Hippocampal formation (tissue), 2 donors: ENCODE results near the gene ALKBH6.
"Not testable (repeated sequence)": the region's sequence is repeated elsewhere in the genome, so short reads cannot be mapped to it uniquely, and the experiment has no call there.

Experiments used
- DNase-seq, 2 donors: peaks; one replicate each; lab custom pipeline; 2025; lab: John Stamatoyannopoulos, UW

The ALKBH6 gene

DNA sequence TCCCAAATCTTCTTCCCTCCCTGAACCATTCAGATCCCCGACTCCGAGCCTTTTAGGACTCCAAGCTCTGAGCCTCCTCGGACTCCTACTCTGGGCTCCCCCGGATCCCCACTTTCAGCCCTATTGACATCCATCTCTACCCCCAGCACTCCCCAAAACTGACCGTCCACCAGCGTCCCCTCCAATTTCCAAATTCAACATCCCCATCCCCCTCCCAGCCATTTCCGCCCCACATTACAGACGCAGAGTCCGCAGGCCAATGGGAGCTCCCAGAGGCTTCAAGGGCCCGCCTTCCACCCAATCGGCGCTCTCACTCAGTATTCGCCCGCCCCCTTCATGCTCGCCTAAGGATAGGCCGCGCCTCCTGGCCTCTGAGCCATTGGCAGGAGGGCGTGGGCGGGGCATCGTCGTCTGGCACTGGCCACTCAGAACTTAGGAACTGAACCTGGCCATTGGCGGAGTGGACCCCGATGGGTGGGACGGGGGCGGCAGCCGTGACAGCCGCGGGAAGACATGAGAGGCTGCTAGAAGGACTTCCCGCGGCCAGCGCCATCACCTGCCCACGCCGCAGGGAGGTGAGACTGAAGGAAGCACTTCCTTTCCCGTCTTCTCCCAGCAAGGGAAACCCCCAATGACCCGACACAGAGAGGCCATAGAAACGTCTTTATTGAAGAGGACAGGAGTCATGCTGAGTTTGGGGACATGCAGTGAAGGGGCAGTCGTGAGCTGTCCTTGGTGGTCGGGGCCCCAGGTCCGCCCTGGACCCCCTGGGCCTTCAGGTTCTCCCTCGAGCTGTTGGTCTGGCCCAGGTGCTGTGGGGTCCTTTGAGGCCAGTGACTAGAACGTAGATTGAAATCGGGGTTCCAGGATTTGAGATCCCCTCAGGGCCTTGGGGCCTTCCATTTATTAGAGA lies at the start of gene ALKBH6:
TSS of gene ALKBH6 (minus strand) at position 202 of the 913 bp plus-strand sequence. CDS start 816 bp downstream, outside the sequence.
- peak; percentile 99 for DNase-seq

DNA sequence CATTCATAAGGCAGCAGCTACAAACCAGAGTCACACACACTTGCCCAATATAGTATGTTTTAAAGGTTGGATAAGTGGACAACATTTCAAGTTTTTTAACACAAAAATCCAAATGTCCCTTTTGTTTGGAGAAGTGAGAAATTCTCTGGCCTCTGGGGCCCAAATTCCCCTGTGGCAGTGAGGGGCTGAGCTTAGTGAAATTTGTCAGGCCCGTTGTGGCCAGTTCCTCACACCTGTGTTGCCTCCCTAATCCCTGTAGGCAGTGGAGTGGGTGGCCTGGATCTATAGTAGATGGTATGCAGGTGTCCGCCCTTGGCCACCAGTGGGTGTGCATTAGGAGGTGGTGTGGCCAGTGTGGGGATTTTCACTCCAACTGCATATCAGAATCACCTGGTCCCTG lies 47.4 kb upstream of the ALKBH6 start:
- DNase-seq: no peak

DNA sequence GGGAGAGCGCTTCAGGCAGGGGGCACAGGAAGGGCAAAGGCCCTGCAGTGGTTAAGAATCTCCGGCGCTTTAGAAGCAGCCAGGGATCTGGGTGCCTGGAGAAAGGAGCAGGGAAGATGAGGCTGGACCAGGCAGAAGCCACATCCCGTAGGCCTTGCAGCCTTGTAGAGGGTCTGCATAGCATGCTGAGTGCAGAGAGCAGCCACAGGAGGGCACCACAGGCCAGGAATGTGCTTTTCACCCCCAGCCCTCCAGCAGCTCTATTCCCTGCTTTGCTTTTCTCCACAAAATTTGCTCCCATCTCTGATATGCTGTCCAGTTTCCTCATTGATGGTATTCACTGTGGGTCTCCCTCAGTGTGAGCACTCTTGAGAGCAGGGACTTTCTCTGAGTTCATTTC lies 46.4 kb upstream of the ALKBH6 start:
- DNase-seq: peak; percentile 64

DNA sequence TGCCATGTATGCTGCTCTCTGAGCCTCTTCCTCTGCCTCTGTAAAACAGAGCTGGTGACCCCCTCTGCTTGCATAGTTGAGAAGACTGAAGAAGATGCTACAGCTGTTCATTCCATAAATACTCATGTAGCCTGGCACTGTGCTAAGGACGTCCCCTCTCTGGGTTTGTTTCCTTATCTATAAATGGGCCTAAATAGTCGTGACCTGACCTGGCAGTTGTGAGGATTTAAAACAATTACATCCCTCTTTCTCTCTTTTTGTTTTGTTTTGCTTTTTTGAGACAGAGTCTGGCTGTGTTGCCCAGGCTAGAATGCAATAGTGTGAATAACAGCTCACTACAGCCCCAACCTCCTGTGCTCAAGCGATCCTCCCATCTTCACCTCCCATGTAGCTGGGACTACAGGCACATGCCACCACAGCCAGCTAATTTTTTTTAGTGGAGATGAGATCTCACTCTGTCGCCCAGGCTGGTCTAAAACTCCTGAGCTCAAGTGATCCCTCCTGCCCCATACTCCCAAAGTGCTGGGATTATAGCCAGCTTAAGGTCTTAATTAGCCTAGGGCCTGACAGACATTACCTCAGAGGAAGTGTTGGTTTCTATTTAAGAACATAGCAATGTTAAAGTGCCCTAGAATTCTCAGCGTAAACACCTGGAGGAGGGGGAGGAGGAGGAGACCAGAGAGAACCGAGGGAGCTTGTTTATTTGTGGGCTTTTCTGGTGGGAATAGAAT lies 45.3 kb upstream of the ALKBH6 start:
- no peak for DNase-seq

DNA sequence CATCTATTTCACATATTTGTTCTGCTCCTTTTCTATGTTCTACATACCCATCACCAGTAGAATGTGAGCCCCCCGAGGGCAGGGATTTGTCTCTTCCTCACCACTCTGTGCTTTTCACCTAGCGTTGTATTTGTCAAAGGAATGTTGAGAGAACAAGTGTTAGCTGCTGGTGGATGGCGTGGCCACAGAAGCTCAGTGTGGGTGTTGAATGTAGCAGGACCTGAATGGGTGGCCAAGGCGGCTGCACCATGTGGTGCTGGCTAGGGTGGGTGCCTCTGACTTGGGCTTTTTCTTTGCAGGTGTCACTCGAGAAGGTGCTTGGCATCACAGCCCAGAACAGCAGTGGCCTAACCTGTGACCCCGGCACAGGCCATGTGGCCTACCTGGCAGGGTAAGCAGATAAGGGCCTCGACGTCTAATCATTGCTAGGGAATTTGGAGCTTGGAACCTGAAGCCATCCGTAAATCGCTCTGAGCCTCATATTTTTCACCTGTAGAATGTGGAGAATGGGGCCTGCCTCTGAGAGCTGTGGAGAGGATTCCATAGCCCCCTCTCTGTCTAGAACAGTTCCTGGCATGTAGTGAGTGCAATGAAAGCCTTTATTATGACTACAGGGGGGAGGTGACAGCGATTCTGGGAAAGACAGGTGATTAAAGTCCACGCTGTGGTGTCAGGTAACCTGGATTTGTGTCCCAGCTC lies 44.6 kb upstream of the ALKBH6 start:
- no peak for DNase-seq

DNA sequence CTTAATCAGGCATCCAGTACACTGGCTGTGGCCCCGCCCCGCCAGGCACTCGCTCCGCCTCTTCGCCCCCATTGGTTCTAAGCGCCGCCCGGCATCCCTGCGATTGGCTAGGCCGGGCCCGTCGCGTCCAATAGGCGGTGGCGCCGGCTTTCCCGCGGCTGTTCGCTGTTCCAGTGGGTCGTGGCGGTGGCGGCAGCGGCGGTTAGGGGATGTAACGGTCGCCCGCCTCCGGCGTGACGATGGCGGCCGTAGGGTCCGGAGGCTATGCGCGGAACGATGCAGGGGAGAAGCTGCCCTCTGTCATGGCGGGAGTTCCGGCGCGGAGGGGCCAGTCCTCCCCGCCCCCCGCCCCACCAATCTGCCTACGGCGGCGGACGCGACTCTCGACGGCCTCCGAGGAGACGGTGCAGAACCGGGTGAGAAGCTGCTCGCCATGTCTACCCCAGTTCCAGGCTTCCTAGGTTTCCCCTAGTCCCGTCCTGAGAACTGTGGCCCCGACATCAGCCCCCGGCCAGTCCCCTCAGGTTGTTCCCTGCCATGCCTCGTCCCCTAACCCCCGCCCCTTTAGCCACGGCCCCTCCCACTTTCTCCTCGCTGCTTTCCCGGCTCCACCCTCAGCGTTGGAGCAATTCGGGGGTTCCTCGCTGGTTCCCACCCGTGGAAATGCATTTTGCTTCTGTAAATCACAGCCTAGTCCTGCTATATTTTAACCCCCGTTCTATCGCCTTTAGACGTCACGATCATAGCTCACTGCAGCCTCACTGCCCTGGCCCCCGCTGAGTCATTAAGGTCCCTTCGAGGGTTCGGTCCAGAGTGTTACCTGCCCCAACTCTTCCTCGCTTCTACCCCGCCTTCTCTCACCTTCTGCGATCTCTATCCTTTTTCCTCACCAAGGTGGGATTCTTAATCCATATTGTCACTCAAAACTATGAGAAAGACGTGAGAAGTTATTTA lies 41.0 kb upstream of the ALKBH6 start, which contains the start of gene WDR62:
TSS of gene WDR62 (plus strand) at position 165 of the 954 bp plus-strand sequence. CDS start at position 240, 75 bp downstream.
- peak; percentile 95 to 96 for DNase-seq

DNA sequence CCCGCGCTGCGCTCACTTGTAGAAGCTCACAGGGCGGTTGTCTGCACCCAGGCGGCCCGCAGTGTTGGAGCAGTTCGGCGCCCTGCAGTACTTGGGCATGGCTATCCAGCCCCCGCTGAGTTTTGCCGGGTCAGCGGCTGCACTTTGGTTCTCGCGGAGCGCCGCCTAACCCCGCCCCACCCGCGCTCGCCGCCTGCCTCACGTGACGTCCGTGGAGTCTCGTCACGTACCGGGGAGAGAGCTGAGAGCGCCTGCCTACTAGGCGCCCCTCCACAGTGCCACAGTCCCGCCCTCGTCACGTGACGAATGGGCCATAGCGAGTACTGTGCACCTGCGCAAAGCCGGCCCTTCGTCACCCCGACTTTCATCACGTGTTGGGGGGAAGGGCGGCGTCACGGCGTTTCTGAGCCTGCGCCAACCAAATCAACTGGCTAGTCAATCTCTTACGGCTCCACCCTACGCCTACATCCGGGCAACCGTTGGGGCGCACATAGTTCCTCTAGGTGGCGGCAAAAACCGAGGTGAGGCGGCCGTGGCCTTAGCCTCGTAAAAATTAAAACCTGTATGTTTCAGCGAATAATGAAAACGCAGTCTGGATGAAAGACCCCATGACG lies 40.2 kb upstream of the ALKBH6 start, which contains the start of gene THAP8:
TSS of gene THAP8 (minus strand) at position 167 of the 614 bp plus-strand sequence. CDS start at position 99, 68 bp downstream.
- peak; percentile 97 to 99 for DNase-seq

DNA sequence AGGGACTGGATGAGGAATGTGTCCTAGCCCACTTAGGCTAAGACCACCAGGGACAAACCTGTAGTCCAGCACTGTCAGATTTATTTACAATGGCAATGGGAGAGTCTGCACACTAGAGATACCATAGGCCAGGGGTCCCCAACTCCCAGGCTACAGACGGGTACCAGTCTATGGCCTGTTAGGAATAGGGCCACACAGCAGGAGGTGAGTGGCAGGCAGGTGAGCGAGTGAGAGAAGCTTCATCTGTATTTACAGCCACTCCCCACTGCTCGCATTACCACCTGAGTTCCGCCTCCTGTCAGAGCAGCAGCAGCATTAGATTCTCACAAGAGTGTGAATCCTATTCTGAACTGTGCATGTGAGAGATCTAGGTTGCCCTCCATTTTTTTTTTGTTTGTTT lies 37.6 kb upstream of the ALKBH6 start:
- DNase-seq: no peak

DNA sequence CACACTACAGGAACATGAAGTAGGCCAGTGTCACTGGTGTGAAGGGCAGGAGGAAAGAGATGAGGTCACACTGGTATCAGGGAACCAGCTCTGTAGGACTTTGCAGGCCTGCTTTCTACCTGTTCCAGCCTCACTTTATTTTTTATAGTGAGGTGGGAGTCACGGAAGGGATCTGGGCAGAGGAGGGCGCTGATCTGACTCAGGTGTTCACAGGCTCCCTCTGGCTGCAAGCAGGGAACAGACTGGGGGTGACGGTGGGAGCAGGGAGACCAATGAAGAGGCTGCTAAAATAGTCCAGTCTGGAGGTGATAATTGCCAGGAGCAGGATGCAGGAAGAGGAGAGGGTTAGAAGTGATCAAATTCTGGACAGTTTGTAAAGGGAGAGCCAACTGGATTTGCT lies 37.2 kb upstream of the ALKBH6 start:
- no peak for DNase-seq

DNA sequence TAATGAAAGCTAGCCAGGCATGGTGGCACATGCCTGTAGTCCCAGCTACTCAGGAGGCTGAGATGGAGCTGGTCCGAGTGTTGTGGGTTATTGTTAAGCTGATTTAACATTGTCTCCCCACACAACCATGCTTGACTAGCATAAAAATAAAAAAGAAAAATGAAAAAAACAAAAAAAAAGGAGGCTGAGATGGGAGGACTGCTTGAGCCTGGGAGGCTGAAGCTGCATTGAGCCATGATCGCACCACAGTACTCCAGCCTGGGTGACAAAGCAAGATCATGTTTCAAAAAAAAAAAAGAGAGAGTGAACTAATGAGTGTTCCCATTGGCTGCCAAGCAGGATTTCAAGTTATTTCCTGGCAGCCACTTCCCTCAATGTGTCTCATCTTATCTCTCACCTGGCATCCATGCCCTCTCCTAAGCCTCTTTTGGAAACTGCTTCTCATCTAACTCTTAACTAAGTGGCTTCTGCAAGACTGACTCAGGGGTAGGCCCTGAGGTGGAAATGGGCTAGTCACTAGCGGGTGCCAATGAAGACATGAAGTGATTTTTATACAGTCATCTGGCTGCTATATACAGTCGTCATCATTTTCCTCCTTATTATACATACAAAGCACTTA lies 35.2 kb upstream of the ALKBH6 start:
- no peak for DNase-seq

DNA sequence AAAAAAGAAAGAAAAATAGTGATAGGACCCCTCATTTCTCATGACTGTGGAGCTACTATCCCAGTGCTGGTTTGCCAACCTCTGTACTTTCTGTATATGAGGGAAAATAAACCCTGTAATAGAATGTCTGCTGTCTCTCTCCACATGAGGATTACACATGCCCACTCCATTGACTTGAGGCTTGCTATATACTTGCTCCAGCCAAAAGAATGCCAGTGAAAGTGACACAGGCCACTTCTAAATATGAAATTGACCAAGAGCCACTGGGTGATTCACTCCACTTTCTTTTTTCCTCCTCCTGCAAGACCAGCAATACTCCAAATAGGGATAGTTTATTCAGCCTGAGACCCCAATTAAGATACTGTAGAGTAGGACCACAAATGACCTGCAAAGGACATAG lies 33.8 kb upstream of the ALKBH6 start:
- no peak for DNase-seq

DNA sequence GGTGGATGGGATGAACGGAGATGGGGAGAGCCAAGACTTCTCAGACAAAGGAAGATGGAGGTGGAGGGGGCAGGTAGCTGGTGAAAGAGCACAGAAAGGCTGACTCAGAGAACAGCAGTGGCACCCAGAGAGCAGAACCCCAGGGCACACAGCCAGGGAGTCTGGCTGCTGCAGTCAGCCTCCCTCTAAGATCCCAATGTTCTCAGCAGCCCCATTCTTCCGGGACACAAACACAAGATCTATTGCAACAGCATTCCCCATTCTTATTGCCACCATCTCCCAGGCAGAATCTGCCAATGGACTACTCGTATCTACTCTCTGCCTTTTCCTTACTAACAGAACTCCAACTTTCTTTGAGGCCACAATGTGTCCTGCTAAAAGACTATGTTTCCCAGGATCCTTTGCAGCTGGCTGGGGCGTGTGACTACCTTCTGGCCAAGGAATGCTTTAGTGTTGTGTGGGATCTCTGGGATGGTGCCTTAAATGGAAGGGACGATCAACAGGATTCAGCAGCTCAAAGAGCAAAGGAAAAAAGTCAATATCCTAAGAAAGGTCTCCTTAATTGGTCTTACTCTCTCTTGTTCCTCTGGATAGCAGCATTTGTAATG lies 32.5 kb upstream of the ALKBH6 start:
- no peak for DNase-seq

DNA sequence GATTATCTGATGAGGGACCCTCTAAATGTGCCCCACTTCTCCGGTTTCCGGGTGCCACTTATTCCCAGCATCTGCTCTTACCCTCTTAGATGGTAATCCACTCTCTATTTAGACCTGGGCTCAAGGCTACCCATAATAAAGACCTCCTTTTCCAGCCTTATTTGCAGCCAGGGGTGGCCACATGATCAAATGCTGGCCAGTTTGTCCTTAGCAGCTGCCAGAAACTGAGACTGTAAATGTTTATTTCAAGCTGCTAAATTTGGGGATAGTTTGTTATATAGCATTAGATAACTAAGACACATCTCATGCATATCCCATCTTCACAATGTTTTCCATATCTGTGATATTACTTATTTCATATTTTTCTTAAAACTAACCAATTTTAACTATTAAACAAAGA lies 29.9 kb upstream of the ALKBH6 start:
- DNase-seq: peak in 1 of 2 donors; percentile 40

DNA sequence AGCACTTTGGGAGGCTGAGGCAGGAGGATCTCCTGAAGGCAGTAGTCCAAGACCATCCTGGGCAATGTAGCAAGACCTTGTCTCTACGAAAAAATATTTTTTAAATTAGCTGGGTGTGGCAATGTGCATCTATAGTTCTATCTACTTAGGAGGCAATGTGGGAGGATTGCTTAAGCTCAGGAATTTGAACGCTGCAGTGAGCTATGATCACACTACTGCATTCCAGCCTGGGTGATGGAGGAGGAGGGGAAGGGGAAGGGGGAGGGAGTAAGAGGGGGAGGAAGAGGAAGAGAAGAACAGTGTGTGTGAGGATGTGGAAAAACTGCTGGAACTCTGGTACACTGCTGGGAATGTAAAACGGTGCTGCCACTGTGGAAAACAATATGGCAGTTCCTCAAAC lies 27.8 kb upstream of the ALKBH6 start:
- DNase-seq: no peak

DNA sequence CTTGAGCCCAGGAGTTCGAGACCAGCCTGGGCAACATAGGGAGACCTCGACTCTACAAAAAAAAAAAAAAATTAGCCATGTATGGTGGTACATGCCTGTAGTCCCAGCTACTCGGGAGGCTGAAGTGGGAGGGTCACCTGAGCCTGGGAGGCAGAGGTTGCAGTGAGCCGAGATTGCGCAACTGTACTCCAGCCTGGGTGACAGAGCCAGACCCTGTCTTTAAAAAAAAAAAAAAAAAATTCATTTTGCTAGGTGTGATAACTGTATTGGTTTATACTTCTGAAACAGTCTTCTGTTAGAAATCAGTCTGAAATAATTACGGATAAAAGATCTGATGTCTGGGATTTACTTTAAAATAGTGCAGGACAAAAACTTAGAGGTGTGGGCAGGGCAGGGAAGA lies 27.1 kb upstream of the ALKBH6 start:
- DNase-seq: not testable (repeated sequence)

DNA sequence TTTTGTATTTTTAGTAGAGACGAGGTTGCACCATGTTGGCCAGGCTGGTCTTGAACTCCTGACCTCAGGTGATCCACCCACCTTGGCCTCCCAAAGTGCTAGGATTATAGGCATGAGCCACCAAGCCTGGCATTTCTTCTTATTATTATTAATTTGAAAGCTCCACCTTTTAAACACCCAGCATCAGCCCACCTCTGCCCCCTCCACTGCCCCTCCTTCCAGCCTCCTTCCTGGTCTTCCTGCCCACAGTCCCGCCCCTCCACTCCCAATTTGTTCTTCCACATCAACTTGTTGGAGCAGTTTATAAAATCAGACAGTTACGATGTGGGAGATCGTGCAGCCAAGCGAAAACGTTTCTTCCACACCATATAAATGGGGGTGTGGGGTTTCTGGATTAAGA lies 26.5 kb upstream of the ALKBH6 start:
- DNase-seq: no peak

DNA sequence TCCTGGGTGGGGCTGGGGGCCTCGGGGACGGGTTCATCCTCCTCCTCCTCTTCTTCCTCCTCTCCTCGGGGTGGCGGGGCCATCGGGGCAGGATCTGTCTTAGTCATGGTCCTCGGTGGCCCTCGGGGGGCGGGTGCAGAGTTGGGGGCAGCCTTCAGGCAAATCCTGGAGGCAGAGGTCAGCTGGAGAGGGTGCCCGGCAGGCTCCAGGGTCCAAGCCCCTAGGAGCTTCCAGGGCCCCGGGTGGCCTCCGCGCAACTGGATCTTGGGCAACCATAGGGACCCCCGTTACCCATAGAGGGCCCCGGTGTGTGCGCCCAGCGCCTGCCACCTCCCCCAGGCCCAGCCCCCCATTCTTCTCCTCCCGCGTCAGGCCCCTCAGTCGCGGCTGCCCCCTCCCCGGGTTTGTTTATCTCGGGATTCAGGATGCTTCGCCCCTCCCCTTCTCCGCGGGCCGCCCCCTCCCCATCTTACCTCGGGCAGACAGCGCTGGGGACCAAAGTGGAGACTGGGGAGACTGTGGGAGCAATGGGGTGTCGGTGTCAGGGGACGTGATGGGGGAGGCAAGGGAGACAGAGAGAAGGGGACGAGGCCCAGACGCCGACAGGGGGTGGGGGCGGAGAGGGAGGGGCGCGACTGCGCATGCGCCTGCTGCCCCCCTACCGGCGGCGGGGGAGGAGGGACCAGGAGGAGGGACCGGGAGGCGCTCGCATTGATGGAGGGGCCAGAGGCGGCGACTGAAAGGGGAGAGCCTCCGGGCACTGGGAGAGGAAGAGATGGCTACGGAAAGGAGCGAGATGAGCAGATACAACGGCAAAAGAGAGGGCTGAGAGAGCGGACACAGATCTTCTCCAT lies 18.5 kb upstream of the ALKBH6 start, which contains the start of gene CLIP3:
TSS of gene CLIP3 (minus strand) at position 623 of the 854 bp plus-strand sequence. CDS start at position 107, 516 bp downstream.
- peak; percentile 76 to 79 for DNase-seq

DNA sequence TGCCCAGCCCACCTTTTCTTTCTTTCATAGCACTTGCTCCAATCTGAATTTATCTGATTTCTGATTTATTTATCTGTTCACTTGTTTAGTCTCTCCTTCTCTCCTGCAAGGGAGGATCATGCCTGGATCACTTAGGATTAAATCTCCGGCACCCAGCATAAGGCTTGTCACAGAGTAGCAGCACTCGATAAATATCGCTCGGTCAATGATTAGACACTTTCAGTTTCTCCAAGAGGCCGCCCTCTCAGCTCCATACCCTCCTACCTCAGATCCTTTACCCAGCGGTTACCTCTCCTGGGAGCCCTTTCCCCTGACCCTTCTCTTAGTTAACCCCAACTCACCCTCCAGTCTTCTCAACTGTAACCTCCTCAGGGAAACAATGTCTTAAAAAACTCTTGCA lies 17.3 kb upstream of the ALKBH6 start:
- no peak for DNase-seq
